NCI-H2029 treated with DMSO at 0.1 percent for 48 hours (cell line): ENCODE data around the gene GTF2H1.
"Not testable (repeated sequence)": the region's sequence is repeated elsewhere in the genome, so short reads cannot be mapped to it uniquely, and the experiment has no call there.

Experiments used
- DNase-seq: peaks from one replicate; lab custom pipeline; 2025; lab: John Stamatoyannopoulos, UW

Gene GTF2H1

GRCh38 chr11:18319914-18320313 is 2.5 kb upstream of the GTF2H1 start:
- DNase-seq: no peak

- no peak for DNase-seq
Observed at GRCh38 chr11:18320617-18321016, 1.8 kb upstream of the GTF2H1 start.

- no peak for DNase-seq
Observed at GRCh38 chr11:18321578-18321968, 794 bp upstream of the GTF2H1 start.

- no peak for DNase-seq
Observed at GRCh38 chr11:18322818-18323570, 627 bp downstream of the GTF2H1 start.

GRCh38 chr11:18323881-18324280 is 1.5 kb downstream of the GTF2H1 start:
- DNase-seq: not testable (repeated sequence)

- no peak for DNase-seq
Observed at GRCh38 chr11:18324381-18324780, 2.0 kb downstream of the GTF2H1 start.

- DNase-seq: no peak
Observed at GRCh38 chr11:18329196-18329870, 7.0 kb downstream of the GTF2H1 start.

GRCh38 chr11:18330921-18331320 is 8.6 kb downstream of the GTF2H1 start:
- DNase-seq: no peak

- no peak for DNase-seq
Observed at GRCh38 chr11:18332302-18332701, 9.9 kb downstream of the GTF2H1 start.

- no peak for DNase-seq
Observed at GRCh38 chr11:18332891-18333290, 10.5 kb downstream of the GTF2H1 start.

- no peak for DNase-seq
Observed at GRCh38 chr11:18347471-18348125, 25.2 kb downstream of the GTF2H1 start.

GRCh38 chr11:18352581-18352980 is 30.2 kb downstream of the GTF2H1 start:
- DNase-seq: no peak

- no peak for DNase-seq
Observed at GRCh38 chr11:18358646-18359045, 36.3 kb downstream of the GTF2H1 start.

GRCh38 chr11:18361154-18361553 is 38.8 kb downstream of the GTF2H1 start:
- no peak for DNase-seq

- no peak for DNase-seq
Observed at GRCh38 chr11:18364495-18365073, 42.2 kb downstream of the GTF2H1 start.

GRCh38 chr11:18365741-18366140 is 43.4 kb downstream of the GTF2H1 start:
- no peak for DNase-seq

- no peak for DNase-seq
Observed at GRCh38 chr11:18366286-18366685, 43.9 kb downstream of the GTF2H1 start.

GRCh38 chr11:18367431-18367830 is 45.1 kb downstream of the GTF2H1 start:
- DNase-seq: no peak

GRCh38 chr11:18368221-18368620 is 45.9 kb downstream of the GTF2H1 start:
- no peak for DNase-seq

GRCh38 chr11:18369398-18369797 is 47.0 kb downstream of the GTF2H1 start:
- no peak for DNase-seq

- DNase-seq: no peak
Observed at GRCh38 chr11:18371279-18371678, 48.9 kb downstream of the GTF2H1 start.

GRCh38 chr11:18372201-18372600 is 49.8 kb downstream of the GTF2H1 start:
- DNase-seq: no peak

GRCh38 chr11:18374956-18375355 is 52.6 kb downstream of the GTF2H1 start:
- DNase-seq: no peak
